ENCODE measurements around the gene KRTAP2-4.

GRCh38 chr17:41064301-41064700, 1.4 kb downstream of the KRTAP2-4 start:
- no peak for TF ChIP-seq EP300 (IDR thresholded peaks at IDR 0.05)
- TF ChIP-seq, protein P1, sequence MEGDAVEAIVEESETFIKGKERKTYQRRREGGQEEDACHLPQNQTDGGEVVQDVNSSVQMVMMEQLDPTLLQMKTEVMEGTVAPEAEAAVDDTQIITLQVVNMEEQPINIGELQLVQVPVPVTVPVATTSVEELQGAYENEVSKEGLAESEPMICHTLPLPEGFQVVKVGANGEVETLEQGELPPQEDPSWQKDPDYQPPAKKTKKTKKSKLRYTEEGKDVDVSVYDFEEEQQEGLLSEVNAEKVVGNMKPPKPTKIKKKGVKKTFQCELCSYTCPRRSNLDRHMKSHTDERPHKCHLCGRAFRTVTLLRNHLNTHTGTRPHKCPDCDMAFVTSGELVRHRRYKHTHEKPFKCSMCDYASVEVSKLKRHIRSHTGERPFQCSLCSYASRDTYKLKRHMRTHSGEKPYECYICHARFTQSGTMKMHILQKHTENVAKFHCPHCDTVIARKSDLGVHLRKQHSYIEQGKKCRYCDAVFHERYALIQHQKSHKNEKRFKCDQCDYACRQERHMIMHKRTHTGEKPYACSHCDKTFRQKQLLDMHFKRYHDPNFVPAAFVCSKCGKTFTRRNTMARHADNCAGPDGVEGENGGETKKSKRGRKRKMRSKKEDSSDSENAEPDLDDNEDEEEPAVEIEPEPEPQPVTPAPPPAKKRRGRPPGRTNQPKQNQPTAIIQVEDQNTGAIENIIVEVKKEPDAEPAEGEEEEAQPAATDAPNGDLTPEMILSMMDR (IDR thresholded peaks at IDR 0.05), result no peak
- no peak for TF ChIP-seq POLR2AphosphoS5 (IDR thresholded peaks at IDR 0.05)
- no peak for TF ChIP-seq POLR2A (IDR thresholded peaks at IDR 0.05)

Measured in gastroesophageal sphincter (tissue), 3 donors.